Medulla oblongata (tissue), 1 donor: ENCODE data around the gene ATP2A1.
A peak's percentile ranks its signal among the peaks of the same experiment; 100 is the strongest.
"Not testable (repeated sequence)": the region's sequence is repeated elsewhere in the genome, so short reads cannot be mapped to it uniquely, and the experiment has no call there.

Experiments used
- DNase-seq: peaks from one replicate; pipeline ENCODE4 v3.0.0-alpha.2; 2015; ENCODE audit errors: extremely low spot score

ATP2A1 gene

DNA sequence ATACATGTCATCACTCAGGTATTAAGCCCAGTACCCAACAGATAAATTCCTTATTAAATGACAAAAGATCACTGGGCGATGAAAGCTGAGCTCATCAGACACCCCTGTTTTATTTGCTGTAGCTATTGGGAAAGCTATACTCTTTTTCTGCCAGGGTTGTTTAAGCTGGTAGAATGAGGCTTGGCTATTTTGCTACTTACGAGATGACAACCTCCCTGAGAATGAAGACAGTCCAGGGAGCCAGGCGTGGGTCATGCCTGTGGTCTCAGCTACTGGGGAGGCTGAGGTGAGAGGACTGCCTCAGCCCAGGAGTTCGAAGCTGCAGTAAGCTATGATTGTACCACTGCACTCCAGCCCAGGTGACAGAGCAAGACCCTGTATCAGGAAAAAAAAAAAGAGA is 19.0 kb upstream of the ATP2A1 start:
- no peak for DNase-seq

DNA sequence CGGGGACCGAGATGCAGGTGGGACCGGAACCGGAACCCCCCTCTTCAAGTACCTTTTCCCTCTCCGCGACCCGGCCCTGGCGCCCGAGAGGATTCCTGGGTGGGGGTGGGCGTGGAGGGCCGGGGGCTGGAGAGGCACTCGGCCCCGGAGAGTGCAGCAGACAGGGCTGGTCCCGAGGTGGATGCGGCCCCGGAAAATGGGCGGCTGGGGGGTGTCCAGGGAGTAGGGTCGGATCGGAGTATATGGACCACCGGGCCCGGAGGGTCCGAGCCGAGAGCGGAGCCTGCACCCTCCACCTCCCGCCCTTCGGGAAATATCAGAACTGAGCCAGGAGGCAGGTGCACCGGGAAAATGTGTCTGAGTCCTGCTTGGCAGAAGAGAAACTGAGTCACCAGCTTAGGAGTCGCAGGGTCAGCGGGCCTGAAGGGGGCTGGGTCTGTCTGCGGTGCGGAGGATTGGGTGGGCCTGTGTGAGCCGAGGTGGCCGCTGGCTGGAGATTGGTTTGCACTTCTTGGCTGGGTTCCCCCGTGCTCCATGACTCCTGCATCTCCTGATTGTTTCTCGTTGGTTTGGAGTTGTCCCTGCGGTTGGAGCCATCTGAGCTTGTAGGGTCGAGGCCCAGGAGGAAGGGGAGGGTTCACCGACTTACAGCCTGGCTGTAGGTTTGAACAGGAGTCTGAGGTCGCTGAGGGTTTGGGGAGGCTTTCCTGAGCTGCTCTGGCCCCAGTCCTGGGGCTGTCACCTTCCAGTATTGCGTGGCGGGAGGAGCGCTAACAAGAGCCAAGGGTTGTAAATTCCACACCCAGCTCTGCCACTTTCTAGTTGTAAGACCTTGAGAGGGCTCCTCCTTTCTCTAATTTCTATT is 14.1 kb upstream of the ATP2A1 start:
- no peak for DNase-seq

DNA sequence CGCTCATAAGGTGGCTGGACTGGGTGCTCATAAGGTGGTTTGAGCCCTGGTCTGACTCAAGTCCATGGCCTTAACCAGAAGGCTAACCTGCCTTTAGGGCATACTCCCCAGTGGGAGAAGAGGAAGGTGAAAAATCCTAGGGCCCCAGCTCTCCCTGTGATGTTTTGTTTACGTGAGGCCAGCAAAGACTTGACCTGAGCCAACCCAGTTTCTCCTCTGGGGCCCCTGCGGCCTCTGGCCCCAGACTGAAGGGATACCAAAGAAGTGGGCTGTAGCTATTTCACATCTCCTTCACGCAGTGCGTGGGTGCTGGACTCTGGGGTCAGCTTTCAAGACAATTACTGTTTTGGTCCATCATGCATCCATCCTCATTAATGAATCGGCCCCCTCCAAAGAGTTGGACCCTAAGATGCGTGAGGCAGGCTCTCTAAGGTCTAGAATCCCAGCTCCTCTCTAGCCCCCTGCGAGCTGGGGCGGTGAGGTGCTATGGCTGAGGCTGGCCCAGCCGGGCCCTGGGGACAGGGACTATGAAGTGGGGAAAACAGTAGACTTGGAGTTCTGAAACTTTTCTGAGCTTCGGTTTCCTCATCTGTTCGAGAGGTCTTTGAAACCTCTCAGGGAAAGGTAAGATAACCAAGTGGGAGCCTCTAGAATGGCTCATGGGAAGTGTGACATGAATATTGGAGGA is 13.1 kb upstream of the ATP2A1 start:
- no peak for DNase-seq

DNA sequence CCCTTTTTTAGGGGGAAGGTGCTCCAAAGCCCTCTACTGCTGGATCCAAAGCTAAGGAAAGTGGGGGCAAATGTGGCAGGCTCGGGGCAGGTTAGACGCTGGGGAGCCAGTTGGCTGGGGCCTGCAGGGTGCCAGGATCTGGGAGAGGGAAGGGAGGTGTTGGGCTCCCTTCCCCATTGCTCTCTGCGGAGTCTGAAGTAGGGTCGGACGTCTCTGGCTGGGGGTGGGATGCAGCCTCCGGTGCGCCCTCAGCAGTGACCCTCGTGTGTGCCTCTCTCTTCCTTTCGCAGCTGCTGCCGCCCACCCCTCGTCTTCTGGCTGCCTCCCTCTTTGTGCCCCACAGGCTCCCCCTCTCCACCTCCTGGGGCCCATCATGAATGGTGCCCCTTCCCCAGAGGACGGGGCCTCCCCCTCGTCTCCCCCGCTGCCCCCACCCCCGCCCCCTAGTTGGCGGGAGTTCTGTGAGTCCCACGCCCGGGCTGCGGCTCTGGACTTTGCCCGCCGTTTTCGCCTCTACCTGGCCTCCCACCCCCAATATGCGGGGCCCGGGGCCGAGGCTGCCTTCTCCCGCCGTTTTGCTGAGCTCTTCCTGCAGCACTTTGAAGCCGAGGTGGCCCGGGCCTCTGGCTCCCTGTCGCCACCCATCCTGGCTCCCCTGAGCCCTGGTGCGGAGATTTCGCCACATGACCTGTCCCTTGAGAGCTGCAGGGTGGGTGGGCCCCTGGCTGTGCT is 12.4 kb upstream of the ATP2A1 start:
- DNase-seq = no peak

DNA sequence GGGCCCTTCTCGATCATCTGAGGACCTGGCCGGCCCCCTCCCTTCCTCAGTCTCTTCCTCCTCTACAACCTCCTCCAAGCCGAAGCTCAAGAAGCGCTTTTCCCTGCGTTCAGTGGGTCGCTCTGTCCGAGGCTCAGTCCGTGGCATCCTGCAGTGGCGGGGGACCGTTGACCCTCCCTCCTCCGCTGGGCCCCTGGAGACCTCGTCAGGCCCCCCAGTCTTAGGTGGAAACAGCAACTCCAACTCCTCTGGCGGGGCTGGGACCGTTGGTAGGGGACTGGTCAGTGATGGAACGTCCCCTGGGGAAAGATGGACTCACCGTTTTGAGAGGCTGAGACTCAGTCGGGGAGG is 11.9 kb upstream of the ATP2A1 start:
- DNase-seq = no peak

DNA sequence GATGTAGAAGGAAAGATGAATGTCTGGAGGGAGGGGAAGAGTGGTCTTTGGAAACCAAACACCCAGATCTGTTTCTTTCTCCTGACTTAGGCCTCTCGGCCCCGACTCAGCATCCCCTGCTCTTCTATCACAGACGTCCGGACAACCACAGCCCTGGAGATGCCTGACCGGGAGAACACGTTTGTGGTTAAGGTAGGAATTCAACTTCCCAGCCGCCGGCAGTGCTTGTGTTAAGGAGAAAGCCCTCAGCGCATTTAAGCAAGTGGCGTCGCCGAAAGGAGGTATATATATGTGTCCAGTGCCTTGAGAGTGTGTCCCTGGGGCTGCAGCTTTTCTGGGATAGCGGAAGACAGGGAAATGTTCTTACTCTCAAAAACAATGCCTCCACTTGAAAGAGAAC is 11.0 kb upstream of the ATP2A1 start:
- no peak for DNase-seq

DNA sequence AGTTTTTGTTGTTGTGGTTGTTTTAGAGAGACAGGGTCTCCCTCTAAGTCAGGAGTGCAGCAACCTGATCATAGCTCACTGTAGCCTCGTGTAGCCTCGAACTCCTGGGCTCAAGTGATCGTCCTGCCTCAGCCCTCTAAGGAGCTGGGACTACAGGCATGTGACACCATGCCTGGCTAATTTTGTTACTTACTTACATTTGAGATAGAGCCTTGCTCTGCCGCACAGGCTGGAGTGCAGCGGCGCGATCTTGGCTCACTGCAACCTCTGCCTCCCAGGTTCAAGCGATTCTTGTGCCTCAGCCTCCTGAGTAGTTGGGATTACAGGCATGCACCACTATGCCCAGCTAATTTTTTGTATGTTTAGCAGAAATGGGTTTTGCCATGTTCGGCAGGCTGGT is 10.6 kb upstream of the ATP2A1 start:
- DNase-seq = not testable (repeated sequence)

DNA sequence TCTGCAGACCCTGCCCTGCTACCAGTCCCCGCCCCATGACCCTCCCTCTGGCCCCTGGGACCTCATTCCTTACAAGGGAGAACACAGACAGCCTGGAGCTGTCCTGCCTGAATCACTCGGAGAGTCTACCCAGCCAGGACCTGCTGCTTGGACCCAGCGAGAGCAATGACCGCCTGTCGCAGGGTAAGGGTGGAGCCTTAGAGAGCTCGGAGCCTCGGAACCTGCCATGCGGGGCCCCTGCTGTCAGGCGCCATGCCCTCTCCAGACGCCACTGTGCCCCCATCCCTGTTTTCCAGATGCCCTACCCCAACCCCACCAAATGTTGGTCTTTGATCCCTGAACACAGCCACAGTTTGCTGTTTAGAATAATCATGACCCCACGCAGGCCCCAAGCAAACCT is 9.1 kb upstream of the ATP2A1 start:
- no peak for DNase-seq

DNA sequence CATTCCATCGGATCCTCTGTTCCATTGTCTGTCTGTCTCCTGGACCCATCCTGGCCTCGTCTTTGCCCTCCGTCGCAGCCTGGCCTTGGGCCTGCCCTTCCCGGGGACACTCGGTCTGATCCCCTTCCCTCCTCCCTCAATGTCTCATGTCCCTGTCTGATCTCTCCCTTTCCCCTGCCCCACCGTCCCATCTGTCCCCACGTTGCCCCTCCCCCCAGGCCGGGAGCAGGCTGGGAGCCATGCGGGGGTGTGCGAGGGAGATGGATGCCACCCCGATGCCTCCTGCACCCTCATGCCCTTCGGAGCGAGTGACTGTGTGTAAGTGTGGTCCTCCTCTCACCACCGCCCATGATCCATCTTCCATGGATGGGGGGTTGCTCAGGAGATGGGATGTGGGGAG is 5.3 kb upstream of the ATP2A1 start:
- DNase-seq = no peak

DNA sequence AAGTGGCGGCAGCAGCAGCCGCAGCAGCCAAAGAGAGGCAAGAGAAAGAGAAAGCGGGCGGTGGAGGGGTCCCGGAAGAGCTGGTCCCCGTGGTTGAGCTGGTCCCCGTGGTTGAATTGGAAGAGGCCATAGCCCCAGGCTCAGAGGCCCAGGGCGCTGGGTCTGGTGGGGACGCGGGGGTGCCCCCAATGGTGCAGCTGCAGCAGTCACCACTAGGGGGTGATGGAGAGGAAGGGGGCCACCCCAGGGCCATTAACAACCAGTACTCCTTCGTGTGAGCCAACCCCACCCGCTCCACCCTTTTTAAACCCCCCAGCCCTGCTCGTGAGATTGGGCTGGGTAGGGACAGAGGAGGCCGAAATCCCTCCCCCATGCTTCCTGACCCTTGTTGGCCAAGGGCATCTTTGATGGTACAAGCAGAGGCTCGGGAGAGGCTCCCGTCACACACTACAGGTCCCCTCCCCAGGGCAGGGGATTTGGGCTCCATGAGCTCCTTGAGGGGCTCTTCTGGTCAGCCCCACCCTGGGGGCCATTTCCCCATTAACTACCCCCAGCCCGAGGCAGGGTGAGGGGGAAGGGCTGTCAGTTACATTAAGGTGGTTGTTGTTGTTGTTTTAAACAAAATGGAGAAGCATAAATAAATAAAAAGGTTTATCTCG is 4.6 kb upstream of the ATP2A1 start:
- DNase-seq = no peak

DNA sequence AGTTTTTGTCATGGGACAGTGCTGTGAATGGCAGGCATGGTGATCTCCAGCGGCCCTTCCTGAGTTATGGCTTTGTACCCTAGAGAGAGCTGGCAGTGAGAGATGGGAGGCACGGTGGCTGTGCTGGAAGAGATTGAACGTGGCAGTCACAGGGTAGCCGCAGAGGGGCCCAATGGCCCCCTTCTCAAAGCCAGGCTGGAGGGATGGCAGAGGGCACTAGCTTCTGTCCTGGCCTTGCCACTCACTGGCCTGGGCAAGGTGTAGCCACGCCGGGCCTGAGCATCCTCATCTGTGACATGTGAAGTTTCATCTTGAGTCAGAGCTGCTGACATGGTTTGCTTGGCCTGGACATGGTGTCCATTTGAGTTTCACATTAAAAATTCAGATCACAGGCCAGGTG is 3.9 kb upstream of the ATP2A1 start:
- DNase-seq = no peak

DNA sequence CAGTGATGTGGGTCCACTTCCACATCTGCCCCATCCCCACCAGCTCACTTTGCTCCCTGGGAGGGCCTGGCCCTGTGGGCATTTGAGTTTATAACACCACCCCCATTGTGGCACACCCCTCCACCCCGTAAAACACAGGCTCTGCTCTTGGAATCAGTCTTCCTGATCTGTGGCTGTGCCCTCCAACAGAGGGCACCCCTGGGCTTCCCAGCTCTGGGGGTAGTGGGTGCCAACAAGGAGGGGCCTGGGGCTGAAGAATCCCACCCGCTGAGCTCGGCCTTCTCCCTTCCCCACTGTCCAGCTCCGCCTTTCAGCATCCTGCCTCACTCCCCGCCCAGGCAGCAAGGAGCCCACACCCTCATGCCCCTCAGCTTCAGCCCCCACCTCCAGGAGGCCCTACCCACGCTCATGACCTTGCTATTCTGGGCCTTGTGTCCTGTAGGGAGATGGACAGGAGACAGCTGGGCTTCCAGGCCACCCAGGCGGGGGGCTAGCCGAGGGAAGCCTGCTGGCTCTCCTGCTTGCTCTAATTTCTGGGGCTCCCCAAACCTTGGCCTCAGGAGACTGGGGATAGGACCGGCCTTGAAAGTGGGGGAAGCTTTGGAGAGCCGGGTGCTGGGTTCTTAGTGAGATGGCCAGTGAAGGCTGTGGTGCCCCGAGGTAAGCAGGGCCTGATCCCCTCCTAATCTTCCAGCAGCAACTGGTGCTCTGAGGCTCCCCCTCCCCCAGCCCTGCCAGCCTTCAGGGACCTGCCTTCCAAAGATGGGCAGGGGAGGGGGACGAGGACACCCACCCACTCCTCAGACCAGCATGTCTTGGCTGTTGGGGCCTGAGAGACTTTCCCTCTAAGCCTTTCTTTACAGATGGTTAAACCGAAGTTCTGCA is 2.9 kb upstream of the ATP2A1 start:
- no peak for DNase-seq

DNA sequence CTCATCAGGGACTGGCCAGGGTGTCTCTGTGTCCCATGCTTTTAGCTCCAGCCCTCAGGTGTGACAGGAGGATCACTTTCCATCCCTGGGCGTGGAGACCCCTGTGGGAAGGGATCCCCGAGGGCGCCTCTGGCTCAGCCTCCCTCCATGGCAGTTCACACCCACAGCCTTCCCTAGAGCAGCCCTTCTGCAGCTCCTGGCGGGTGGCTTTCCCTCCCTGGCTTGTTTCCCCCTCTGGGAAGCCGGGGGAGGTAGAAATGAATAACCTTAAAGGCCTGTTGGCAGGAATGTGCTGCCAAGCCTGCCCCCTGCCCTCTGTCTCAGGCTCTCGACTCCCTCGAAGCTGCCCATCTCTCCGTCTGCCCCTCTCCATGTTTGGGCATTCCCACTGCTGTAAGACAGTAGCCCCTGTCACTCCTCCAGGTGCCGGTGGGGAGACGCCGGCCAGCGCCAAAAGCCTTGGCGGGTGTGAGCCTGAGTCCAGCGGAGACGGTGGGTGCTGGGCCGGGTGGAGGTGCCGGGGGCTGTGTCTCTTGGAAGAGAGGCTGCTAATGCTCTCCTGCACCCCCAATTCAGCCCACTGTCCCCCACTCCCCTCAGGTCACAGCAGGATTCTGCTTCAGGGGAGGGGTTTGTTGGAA is 2.1 kb upstream of the ATP2A1 start:
- no peak for DNase-seq

DNA sequence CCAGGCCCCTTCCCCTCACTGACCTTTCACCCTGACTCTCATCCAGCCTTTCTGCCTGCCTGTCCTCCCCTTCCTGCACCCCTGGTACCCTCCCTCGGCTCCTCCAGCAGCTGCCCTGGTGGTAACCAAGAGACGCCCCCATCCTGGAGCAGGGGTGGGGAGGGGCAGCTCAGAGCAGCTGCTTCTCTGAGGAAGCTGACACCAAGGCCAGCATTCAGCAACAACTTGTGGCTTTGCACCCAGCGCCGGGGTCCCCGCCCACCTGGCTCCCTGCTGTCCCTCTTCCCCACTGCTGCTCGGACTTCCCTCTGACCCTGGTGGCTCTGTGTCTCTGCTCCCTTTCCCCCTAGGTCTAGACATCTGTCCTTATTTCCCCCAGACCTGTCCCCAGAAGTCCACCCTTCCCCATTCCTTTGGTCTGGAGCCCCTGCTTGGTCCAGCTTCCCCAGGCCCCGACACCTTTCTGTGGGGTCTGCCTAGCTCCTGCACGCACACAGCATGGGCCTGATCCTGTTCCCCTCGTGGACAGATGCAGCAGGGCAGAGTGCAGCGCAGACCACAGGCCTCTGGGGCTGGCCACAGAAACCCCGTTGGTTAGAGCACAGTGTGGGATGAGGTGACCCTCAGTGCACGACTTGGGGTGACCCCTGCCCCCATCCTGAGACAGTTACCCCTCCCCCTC is 1.2 kb upstream of the ATP2A1 start:
- no peak for DNase-seq

DNA sequence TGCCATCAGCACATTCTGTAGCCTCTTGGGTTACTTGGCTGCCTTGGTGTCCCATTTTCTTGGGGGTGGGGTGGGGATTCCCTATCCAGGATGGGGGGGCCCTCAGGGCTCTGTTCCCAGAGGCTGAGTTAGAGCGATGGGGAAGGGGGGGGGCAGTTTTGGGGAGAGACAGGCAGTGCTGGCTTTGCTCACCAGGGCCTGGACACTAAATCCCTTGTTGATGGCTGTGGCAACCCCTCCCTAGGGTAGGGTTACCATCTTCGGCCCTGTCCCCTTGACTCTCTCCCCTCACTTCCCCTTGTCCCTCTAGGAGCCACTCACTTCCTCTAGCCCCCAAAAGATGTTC is 660 bp upstream of the ATP2A1 start:
- DNase-seq = no peak

DNA sequence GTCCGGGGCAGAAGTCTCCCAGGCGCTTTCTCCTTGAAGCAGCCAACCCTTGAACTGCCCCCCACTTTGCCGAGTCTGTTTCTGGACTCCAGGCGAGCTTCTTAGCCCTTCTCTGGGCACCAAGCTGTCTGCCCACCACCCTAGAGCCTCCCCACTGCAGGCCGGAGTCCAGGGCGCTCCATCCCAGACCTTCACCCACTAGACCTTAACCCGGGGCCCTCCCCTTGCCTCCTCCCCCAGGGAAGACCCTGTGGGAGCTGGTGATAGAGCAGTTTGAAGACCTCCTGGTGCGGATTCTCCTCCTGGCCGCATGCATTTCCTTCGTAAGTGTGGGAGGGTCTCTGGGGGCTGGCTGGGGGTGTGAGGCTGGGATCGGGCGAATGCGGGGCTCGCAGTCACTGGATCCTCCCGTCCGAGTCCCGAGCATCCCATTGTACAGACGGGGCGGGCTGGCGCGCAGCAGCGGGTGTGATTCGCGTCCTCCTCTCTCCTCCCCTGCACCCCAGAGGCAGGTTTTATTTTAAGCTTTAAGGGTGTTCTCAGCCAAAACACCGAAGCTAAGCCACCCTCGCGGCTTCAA is 1.1 kb downstream of the ATP2A1 start:
- DNase-seq = no peak

DNA sequence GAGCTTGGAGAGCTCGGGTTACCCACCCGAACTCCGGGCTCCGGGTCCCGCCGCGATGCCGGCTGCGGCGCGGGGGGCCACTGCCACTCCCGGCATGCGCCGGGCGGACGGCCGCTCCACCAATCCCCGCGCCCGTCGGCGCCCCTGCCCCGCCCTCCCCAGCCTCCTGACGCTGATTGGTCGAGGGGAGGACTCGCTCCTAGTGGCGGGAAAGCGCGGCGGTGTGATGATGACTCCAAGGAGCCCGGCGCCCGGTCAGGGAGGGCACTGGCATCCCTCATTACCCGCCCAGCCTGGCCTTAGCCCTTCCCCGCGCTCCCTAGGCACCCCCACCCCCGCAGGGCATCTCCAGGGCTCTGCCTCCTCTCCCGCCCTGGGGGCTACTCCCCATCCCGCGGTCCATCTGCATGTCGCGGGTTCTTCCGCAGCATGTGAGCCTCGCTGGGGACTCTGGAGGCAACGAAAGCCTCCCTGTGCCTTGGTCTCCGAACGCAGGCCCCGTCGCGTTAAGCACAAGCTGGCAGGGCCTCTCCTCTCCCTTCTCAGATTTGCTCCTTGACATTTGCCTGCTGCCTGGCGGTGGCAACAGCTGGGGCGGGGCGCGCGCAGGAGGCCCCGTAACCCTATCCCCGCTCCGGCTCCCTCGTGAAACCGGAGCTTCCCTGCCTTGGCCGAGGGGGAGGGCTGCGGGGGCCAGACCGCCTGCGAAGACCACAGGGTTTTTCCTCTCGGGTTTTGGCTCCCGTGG is 1.7 kb downstream of the ATP2A1 start:
- peak; percentile 90 for DNase-seq

DNA sequence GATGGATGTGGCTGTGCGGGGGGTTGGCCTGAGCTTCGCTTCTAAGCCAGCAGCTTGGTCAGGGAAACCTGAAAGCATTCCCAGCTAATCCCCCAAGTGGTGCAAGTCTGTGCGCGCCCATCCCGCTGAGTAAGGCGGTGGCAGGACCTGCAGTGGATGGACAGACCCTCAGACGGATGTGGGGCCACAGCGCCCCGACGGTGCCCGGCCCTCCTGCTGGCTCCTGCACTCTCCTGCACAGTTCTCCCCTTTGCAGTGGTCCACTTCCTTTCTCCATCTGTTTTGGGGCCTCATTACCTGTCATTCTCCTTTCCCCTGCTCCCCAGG is 2.3 kb downstream of the ATP2A1 start:
- no peak for DNase-seq

DNA sequence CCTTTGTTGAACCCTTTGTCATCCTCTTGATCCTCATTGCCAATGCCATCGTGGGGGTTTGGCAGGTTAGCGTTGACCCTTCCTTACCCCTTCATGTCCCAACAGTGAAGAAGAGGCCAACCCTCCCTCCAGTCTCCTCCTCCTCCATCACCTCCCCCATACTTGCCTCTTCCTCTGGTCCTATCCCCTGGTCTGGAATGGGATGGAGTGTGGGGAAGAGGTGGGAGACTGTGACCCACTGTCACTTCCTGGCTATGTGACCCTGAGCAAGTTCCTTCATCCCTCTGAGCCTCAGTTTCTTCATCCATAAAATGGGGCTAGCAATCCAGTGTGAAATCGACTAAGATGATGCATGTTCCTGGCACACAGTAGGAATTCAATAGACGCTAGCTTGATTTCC is 2.7 kb downstream of the ATP2A1 start:
- DNase-seq = no peak
